GM20431 (cell line): ENCODE results near the gene SRGAP2B.
"Not testable (repeated sequence)": the region's sequence is repeated elsewhere in the genome, so short reads cannot be mapped to it uniquely, and the experiment has no call there.

ENCODE experiments used
- in situ Hi-C: fragments of 300-500 bp; cut with MseI, MboI; formaldehyde crosslinking; loops from one replicate; pipeline ENCODE4 v1.15.0; 2020; ENCODE audit warnings: low sequenced_read_pairs; ENCODE audit not compliant: unreplicated experiment

SRGAP2B gene

DNA sequence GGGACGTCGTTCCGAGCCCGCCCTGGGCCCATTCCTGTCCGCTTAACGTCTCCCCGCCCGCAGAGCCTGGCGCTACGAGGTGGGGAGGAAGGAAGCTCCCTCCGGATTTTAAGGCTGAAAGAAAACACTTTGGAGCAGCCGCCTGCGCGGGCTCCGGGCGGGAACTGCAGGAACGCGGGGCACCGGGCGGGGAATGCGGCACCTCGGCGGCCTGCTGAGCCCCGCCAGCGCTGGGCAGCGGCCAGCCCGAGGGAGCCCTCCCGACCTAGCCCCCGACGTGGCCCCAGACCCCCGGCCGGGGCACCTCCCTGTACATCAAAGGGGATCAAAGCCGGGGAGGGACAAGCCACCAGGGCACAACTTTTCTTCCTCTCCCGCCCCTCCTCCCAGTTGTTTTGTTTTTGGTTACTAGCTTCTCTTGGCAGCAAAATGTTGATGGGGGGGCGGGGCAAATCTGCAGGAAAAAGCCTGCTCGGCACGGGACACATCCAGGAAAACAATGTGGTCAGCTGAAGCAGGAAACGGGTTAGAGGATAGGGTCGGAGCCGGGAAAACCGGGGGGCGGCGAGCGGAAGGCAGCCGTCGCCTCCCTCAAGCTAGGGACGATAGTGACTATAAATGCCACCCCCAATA is 1.5 kb downstream of the SRGAP2B start:
- in situ Hi-C loops, result not testable (repeated sequence)

DNA sequence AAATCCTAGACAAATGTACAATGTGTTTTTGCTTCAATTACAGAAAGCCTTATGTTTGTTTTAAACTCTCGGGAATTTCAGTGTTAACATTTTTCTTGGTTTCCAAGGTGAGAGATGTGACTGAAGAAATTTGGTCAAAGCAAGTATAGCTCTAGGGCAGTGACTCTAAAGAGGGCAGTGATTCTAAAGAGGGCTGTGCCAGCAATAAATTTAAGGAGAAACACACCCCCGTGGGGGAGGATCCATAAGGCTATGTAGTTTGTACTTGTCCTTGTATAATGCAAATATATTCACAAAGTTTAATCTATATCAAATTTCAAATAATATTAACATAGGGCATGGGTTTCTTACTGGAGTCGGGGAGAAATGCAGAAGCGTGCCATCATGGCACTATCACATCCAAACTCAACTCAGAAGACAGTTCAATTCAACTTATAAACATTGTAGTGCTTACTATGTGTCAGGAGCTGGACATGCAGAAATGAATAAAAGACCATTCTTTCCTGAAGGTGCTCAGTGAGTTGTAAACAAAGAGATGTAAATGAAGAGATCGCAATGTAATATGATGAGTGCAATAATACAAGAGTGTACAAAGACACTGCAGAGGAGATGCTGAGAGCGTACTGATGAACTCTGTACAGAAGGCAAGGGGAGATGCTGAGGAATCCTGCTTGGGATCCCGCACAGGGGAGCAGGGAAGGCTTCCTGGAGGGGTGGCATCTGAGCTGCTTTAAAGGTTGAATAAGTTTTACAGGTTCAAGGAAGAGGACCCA is 12.5 kb downstream of the SRGAP2B start:
- in situ Hi-C loops, result not testable (repeated sequence)

DNA sequence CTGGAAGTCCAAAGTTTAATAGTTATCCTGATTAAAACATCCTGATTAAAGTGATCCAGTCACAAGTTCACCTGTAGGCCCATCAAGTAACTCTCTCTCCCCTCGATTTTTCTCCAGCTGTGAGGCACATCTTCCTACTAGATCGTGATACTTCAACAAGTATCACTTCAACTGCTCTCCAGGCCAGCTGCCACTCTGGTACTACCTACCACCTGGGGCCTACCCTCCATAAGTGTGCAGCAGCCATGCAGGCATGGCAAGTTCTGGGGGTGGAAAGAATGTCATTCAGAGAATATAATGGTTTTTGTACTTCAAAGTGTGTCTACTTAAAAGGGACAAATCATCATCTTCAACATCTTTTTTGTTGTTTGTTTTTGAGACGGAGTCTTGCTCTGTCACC is 14.9 kb downstream of the SRGAP2B start:
- in situ Hi-C loops, result not testable (repeated sequence)

DNA sequence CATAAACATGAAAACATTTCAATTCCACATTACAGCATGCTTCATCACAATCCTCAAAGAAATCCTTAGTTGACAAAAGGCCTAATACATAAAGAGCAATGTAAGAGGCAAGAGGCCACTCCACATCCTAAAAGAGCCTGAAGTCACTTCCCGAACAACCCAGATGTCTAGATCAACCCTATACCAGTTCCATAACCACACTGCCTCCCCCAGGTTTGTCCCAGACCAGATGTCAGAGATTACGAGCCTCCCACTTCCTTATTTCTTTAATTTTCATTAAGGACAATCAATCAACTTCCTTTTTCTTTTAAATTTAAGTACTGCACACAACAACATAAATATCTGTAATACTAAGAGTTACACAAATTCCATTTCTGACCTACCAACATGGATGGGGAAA is 15.4 kb downstream of the SRGAP2B start:
- in situ Hi-C loops, result not testable (repeated sequence)

DNA sequence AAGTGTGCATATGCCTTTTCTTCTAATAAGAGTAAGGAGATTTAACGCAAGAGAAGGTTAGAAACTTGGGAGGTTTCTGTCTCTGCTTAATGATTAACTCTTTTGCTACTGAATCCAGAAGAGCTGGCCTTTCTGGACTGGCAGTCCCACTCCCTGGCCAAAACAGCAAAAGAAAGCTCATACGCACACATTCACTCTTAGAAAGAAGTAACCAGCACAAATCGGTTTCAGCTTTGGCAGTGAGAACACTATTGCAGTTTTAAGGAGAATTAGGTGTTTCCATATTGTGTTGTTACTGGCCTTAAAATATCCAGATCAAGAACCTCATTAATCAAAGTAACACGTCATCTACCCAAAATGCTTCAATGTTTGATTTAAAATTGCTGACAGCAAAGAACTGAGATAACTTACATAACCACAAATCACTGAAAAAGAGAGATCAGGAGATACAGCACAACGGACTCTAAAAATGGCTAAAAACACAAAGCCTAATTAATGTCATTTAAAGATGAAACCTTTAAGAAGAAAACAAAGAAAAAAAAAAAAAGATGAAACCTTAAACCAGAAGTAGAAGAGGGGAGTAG is 16.2 kb downstream of the SRGAP2B start:
- in situ Hi-C loops, result not testable (repeated sequence)

DNA sequence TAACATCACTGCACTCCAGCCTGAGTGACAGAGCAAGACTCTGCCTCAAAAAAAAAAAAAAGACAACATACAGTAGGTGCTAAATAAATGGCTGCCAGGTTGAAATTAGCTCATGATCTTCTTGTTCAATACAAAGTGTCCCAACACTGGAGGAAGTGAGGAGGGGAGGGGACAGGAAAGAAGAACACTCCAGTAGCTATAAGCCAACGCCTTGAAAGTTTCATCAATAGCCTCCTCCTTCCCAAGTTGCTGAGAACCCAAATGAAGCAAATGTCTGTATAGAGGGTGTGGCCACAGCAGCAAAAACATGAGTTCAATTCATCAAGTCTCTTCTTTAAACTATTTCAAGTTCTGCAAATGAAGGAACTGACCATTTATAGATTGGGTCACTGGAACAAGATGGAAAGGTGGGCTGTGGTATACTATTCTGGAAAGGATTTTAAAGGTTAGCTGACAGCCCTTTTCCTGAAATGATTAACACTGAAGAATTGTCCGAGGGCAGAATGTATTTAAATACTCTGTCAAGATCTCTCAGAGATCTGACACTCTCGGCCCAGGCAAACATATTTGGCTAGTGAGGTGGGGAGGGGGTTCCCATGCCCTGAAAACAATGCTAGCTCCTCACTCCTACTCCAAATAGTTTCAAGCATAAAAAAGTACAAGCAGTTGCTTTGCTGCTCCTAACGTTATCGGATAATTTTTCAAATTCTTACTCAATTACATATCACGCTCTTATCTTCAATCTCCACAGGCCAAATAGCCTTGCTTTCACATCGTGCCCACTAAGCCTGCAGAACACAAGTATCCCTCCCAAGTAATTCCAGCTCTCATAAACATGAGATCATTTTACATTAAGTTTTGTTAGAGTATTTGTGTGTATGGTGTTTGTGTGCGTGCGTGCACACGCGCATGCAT is 17.0 kb downstream of the SRGAP2B start:
- in situ Hi-C loops, result not testable (repeated sequence)

DNA sequence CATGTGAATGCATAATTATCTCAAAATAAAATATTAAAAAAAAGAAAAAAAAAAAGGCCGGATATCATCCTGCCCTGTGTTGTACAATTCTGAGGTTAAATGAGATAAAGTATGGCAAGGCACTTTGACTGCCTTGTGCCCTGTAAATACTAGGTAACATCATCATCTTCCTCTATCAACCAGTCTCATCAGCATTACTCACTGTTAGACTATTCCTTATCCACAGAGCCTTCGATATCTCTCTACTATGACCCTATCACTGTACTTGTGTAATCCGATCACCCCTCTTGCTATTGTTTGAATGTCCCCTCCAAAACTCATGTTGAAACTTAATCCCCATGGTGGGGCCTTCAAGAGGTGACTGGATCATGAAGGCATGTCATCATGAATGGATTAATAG is 18.3 kb downstream of the SRGAP2B start:
- in situ Hi-C loops, result not testable (repeated sequence)

DNA sequence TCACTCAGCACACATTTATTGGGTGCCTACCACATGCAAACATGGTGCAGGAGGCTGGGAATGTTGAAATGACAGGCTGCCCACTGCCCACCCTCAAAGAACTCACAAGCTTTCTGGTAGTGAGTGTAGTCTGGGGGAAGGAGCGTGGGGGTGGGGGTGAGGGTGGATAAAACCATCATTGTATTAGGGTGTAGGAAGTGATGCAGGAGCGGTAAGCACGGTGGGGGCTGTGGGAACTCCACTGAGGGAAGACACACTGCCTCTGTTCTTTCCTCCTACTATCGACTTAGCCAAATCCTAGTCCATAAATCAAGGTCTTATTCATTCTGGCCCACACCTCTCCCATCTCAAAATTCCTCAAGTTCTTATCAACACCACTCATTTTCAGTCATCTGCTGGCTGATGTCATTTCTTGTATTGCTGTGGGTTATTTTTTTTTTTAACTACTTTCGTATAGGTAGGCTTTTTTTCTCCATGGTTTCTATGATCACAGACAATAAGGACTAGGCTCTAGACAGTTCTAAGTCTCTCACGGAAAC is 21.0 kb downstream of the SRGAP2B start:
- in situ Hi-C loops, result not testable (repeated sequence)

DNA sequence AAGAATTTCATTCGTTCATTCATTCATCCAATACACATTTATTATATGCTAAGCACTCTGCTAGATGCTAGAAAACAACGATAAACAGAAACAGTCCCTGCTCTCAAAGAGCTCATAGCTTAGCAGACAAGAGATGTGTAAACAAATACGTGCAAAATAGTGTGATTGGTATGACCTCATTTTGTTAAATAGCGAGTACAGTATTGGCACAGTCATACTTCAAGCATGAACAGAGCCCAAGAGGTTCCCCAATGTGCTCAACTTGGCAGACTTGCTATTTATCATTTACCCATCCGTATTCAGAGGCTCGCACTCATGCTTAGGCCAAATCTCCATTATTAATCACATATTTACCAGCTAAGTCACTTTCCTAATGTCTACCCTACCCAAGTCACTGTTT is 23.6 kb downstream of the SRGAP2B start:
- in situ Hi-C loops, result not testable (repeated sequence)

DNA sequence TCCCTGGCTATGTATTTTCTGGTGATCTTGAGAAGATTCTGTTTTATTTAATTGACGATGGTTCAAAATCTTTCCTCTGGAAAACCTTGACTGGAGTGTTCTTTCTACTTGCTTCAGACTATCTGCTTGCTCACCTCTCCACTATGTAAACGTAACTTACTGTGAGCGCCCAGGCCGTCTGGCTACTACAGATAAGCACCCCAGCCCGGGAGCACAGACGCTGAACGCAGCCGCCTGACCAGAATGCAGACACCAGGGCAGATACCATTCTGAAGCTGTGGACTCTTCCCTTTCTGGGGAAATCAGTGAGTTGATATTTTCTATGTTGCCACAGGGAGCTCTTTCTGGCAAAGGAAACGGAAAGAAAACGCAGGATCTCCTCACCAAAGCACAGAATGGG is 28.6 kb downstream of the SRGAP2B start:
- in situ Hi-C loops, result not testable (repeated sequence)

DNA sequence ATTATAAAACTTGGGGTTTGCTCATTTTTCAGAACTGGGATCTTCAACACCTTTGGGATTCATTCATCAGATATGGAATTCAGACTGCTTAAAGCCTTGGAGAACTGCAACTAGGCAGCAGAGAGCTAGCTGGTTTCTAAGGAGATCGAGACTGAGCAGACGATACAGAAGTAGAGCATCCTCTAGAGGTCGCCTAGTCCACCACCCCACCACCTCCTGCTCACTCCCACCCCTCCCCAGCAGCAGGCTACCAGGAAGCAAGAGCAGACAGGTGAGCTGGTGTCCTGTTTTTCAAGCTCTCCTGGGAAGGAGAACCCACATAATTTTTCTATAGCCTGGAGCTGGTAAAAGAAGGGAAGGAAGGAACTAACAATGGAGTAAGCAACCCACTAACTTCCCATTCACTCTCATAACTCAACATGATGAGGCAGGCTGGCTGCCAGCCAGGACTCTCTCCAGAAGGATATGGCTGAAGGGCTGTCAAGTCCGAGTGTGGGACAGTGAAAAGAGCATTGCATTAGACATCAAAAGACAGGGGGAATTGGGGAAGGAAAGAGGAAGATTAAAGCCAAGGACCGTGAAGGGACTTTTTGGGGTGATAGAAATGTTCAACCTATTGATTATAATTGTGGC is 29.8 kb downstream of the SRGAP2B start:
- in situ Hi-C loops, result not testable (repeated sequence)

DNA sequence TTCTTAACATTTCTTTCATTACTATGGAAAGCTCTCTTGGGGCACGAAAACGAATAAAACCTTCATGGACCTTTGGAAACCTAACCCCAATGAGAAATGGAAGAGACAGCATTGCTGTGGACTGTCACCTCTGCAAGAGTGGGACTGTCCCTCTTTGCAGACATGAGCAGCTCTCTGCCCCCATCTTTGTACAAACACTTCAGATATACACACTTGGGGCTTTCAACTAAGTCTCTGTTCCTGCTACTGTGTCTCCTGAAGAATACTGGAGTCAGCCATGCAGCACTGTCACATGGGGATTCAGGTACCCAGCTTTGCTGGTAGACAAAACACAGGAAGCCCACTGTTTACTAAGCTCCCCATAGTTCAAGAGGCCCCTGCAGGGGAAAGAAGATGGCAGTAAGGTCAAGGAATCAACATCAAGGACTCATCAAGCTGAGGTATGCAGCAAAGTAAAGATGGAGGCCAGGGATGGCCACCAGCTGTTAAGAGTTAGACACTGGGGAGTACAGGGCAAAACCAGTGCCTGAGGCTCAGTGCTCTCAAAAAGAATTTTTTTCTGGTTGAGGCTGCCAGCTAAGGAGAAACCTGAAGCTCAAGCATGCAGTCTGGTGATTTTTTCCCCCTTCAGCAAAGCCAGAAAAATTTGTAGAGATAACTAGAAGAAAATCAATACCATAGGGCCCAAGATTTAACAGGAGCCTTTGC is 31.0 kb downstream of the SRGAP2B start:
- in situ Hi-C loops, result not testable (repeated sequence)

DNA sequence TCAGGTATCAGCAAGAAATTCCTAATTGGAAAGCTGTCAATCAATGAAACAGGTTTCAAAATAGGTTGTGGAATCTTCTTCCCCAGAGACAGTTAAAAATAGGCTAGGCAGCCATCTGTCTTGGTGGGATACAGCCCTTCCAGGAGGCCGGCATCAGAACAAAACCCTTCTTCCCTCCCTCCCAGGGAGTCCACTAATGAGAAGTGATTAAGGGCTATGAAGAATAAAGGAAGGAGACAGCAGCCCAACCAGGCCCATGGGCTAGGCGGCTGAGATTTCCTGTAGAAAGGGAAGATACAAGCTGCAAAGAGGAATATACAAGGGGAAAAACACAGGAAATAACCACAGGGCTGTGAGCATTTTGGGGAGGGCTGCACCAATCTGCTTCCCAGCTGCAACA is 31.8 kb downstream of the SRGAP2B start:
- in situ Hi-C loops, result not testable (repeated sequence)

DNA sequence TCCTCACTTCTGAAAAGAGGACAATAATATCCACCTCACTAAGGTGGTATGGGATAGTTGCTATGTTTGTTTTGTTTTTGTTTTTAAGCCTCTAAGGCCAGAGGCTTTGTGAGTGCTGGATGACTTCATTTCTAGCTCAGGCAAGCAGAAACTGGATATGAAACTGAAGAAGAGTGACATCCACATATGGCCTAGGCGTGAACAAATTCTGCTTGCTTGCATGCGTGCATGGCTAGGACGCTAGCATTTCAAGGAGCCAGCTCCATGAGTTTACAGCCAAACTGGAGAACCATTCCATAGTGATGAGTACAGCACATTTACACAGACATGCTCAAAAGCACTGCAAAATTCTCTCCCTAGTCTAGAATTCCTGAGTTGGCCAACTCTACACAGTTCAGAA is 36.9 kb downstream of the SRGAP2B start:
- in situ Hi-C loops, result not testable (repeated sequence)

DNA sequence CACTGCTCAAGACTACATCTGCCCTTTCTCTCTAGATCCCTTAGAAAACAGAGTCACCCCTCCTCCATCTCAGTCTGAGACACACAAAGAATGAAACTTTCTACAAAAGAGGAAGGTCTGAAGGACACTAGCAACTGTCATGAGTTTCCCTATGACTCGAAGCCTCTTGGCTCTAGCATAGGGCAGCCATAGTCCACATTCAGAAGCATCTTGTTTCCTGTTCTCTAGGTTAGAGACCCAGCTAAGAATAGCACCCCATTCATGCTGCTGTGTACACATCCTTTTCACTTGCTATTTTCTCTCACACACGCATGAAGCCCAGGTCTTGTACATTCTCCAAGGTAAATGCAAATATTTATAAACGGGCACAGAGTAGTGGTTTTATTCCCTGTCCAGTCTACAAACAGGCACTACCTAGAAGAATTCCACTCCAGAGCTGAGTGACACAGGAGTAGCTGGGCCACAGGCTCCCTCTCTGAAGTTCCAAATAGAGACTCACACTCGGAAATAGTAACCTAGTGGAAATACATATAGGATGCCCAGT is 39.8 kb downstream of the SRGAP2B start:
- in situ Hi-C loops, result not testable (repeated sequence)

DNA sequence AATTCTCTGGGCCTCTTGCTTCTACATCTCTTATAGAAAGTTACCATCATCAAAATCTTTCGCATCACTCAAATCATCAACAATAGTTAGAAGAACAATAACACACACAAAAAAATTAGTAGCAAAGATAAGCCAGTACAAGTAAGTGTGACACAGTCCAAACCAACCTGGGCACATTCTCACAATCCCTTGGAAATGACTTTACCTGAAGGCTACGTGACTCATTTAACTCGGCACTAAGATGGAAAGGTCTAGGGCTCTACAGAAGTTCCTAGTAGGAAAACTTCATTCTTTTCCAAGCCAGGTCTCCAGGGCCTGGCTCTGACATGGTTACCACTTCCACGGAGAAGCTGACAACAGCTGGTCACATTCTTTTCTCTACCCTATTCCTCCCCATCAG is 41.7 kb downstream of the SRGAP2B start:
- in situ Hi-C loops, result not testable (repeated sequence)

DNA sequence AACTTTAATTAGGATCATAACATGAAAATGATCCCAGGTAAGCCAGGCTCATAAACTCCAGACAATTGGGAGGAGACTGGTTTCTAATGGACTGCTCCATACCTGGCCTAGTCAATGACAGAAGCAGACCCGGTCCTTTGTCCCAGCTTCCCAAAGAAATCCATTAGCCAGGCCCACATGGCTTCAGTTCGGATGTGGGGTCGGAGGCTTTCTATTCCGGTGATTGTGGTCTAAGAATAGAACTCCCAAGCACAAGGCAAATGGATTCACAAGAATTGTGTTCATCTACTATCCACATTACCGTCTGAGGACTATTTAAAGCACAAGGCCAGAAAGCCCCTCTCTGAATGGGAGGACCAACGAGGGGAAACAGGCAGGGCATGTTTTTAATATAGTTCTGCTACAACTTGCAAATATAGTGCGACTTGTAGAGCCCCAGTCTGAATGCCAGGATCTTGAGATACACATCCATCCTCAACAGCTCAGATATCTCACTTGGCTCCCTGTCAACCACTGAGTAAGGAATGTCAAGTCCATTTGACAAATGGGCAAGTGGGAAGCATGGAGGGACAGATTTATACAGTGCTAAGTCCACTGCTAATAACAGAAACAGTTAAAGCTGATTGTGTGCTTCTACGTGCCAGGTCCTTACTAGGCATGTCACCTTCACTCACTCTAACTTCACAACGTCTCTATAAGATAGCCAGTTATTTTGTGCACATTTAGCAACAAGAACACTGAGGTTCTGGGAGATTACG is 42.9 kb downstream of the SRGAP2B start:
- in situ Hi-C loops, result not testable (repeated sequence)
